Right atrium auricular region (tissue), 2 donors: Measurements from ENCODE around the gene GPR161. TPM values are rescaled to one million over a fixed set of nuclear protein-coding genes. Genes with fewer than 3 reads are reported as not detected.

Experiments used
- DNase-seq: peaks from one replicate; pipeline ENCODE4 v3.0.0-alpha.2; 2019; ENCODE audit warnings: low spot score
- H3K27ac ChIP-seq, 2 donors: fragments of 200-600 bp; sonication (generic); 1 replicate in 1 of 2; 2 replicates in 1 of 2; pipeline ENCODE4 v1.5.1; 2016 to 2019
- H3K27me3 ChIP-seq, 2 donors: fragments of 200-600 bp; sonication (generic); one replicate each; pipeline versions ENCODE4 v1.5.1 to v1.6.0; 2017 to 2019
- H3K36me3 ChIP-seq: fragments of 200-600 bp; sonication (generic); one replicate; pipeline ENCODE4 v1.5.1; 2016
- H3K4me1 ChIP-seq, 2 donors: fragments of 200-600 bp; sonication (generic); one replicate each; pipeline versions ENCODE4 v1.5.1 to v1.6.0; 2017 to 2019
- H3K4me3 ChIP-seq, 2 donors: fragments of 200-600 bp; sonication (generic); 1 replicate in 1 of 2; 2 replicates in 1 of 2; pipeline ENCODE4 v1.5.1; 2017 to 2019; ENCODE audit warnings: mild to moderate bottlenecking in 1 of 2, moderate library complexity in 1 of 2
- H3K9me3 ChIP-seq, 2 donors: fragments of 200-600 bp; sonication (generic); one replicate each; pipeline ENCODE4 v1.5.1; 2019
- total RNA-seq, 2 donors: library from RNA; depleted of rRNA; stranded (reverse); fragments of >200 nt; gene quantifications; one replicate each; pipeline ENCODE4 v1.1.0, GENCODE V29; 2016
- TF ChIP-seq, protein P1 (sequence below), 2 donors: fragments of 200-600 bp; sonication (generic); IDR thresholded peaks; one replicate each; pipeline ENCODE4 v1.5.1; 2019; ENCODE audit warnings: antibody characterized with exemption in 2 of 2

Gene GPR161
- total RNA-seq, 2 donors from 2014 or later = 2.9 to 3.2 TPM

DNA sequence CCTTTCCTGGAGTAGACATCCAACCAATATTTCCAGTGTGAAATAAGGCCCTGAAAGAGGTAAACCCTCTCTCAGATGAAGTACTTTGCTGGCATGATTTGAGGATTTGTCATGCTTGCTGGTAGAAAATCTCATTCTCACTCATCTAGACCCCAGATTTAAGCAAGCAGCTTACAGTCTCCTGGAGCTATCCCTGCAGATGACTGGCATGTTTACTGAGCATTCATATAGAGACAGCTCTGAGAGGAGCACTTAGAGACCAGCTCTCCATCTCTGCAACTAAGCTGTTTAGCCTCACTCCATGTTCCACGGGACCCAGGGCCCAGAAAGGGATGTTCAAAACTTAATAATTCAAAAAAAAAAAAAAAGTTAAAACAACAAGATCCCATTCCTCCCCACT, 34.2 kb downstream of the GPR161 start:
- Histone ChIP-seq H3K27me3 (no peaks in the 10 kb centered on the region), H3K4me3 (no peak overlapping the region), H3K4me1 (no peaks in the 10 kb centered on the region), H3K9me3 (no peaks in the 10 kb centered on the region), H3K27ac (no peak overlapping the region), H3K36me3 (no peaks in the 10 kb centered on the region)
- TF ChIP-seq, protein P1, sequence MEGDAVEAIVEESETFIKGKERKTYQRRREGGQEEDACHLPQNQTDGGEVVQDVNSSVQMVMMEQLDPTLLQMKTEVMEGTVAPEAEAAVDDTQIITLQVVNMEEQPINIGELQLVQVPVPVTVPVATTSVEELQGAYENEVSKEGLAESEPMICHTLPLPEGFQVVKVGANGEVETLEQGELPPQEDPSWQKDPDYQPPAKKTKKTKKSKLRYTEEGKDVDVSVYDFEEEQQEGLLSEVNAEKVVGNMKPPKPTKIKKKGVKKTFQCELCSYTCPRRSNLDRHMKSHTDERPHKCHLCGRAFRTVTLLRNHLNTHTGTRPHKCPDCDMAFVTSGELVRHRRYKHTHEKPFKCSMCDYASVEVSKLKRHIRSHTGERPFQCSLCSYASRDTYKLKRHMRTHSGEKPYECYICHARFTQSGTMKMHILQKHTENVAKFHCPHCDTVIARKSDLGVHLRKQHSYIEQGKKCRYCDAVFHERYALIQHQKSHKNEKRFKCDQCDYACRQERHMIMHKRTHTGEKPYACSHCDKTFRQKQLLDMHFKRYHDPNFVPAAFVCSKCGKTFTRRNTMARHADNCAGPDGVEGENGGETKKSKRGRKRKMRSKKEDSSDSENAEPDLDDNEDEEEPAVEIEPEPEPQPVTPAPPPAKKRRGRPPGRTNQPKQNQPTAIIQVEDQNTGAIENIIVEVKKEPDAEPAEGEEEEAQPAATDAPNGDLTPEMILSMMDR (IDR thresholded peaks at IDR 0.05) = no peak
- no peak for DNase-seq

DNA sequence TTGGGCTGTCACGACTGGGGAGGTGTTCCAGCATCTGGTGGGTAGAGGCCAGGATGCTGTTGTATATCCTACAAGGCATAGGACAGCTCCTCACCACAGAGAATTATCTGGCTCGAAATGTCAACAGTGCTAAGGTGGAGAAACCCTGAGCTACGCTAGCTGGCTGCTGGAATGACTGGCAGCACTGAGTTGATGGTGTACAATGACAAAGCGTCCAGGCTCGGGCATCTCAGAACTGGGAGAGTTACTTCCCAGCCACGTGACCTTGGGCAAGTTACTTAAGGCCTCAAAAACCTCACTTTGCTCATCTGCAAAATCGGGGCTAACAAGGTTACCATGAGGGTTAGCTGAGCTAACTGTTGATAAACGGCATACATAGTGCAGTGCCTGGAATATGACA, 35.4 kb downstream of the GPR161 start:
- H3K4me1 ChIP-seq = no peaks in the 10 kb centered on the region
- TF ChIP-seq, protein P1 (IDR thresholded peaks at IDR 0.05) = no peak
- DNase-seq = no peak
- H3K9me3 ChIP-seq = no peaks in the 10 kb centered on the region
- no peaks in the 10 kb centered on the region for H3K27me3 ChIP-seq
- no peaks in the 10 kb centered on the region for H3K36me3 ChIP-seq
- H3K4me3 ChIP-seq = no peak overlapping the region
- no peak overlapping the region for H3K27ac ChIP-seq

DNA sequence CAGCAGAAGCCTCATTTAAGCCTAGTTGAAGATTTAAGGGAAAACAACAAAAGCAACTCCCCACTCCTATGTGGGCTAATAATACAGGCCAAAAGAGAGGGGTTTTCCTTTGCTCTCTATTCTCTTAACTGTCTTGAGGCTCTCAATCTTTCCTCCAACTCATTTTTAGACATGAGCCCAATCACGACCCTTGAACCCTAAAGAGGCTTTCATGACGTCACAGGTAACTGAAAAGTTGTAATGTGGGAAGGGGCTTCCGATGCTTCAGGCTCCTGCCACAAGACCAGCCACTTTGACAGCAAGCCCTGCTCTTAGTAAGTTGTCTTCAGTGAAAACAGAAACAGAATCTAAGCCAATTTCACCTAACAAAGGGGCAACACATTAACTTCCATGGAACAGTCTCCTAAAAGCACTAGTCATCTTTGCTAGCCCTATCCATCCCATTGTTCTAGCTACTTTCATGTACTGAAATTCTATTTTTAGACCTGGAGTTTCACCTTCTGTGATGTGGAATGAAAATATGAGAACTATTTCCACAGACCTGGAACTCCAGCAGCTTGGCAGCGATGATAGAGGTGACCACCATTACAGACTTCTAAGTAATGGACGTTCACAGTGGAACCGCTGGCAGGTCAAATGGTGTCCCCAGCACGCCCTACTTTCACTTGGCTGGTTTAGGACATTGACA, 36.3 kb downstream of the GPR161 start:
- H3K9me3 ChIP-seq = no peaks in the 10 kb centered on the region
- no peak overlapping the region for H3K4me3 ChIP-seq
- no peaks in the 10 kb centered on the region for H3K27me3 ChIP-seq
- no peaks in the 10 kb centered on the region for H3K36me3 ChIP-seq
- no peak for DNase-seq
- H3K4me1 ChIP-seq = no peaks in the 10 kb centered on the region
- H3K27ac ChIP-seq = no peak overlapping the region
- TF ChIP-seq, protein P1 (IDR thresholded peaks at IDR 0.05) = no peak

DNA sequence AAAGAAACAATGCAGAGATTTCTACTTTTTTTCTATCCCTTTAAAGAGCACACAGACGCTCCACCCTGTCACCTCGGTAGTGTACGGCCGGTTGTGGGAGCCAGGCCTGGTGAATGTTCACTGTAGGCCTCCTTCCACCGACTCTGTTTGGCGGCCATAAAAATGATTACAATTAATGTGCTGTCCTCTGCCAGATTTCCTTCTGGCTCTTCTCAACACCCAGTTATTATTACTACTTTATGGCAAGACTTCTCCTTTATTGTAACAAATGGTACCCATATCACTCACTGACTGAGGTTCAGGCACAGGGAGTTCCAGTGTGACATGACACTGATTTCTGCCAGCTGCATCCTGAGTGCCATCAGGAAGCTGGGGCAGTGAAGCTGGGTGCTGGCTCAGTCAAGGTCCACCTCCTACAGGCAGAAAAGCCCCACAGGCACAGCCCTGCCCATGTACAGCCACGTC, 37.4 kb downstream of the GPR161 start:
- Histone ChIP-seq H3K36me3 (no peaks in the 10 kb centered on the region), H3K9me3 (no peaks in the 10 kb centered on the region), H3K27me3 (no peaks in the 10 kb centered on the region), H3K4me1 (no peaks in the 10 kb centered on the region), H3K27ac (no peak overlapping the region), H3K4me3 (no peak overlapping the region)
- TF ChIP-seq, protein P1 (IDR thresholded peaks at IDR 0.05) = no peak
- no peak for DNase-seq

DNA sequence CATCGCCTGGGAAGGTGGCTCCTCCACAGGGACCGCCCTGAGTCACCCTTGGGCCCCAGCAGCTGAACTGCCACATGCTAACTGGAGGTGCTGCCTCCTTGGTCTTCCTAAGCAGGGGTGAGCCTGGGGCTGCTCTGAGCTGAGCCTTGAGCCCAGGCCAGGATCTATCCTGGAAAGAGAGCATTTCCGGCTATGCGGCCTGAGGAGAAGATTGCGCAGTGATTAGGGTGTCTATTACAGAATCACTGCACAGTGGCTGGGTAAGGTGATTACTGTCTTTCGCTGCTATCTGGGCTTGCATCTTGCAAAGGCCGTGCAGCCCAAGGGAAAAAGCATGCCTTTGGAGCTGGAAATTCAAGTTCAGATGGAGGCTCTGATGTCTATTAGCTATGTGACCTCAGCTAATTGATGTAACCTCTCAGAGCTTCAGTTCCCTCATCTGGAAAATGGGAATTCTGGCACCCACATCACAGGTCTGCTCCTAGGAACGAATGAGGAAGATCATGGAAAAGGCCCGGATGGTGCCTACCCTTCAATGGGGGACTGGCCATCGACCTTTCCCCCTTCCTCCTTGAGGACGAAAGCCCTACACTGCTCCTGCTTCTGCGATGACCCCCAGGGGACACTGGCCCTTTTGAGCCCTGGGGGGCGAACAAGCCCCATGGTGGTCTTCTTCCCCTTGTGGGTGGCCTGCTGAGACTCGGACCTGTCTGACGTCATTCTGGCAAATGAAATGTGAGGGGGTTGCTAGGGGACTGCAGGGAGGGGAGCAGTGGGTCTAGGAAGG, 38.0 kb downstream of the GPR161 start:
- Histone ChIP-seq H3K27ac (no peak overlapping the region), H3K36me3 (no peaks in the 10 kb centered on the region)
- TF ChIP-seq, protein P1 (IDR thresholded peaks at IDR 0.05) = no peak

More for the DNA sequence above, 38.0 kb downstream of the GPR161 start:
- Histone ChIP-seq H3K27me3 (no peaks in the 10 kb centered on the region), H3K9me3 (no peaks in the 10 kb centered on the region), H3K4me1 (no peaks in the 10 kb centered on the region), H3K4me3 (no peak overlapping the region)
- no peak for DNase-seq
